Raji (cell line): ENCODE measurements around the gene MYLK4.

Source experiments
- POLR2A ChIP-seq: IDR thresholded peaks from 2 replicates; pipeline ENCODE4 v1.6.1; 2011; ENCODE audit warnings: low read depth, low read length, control low read depth; ENCODE audit not compliant: insufficient read depth

Gene MYLK4

GRCh38 chr6:2716936-2717700 is 33.6 kb downstream of the MYLK4 start:
- no peak for TF ChIP-seq POLR2A

- no peak for TF ChIP-seq POLR2A
Observed at GRCh38 chr6:2715737-2716136, 35.0 kb downstream of the MYLK4 start.

GRCh38 chr6:2714111-2714895 is 36.4 kb downstream of the MYLK4 start:
- no peak for TF ChIP-seq POLR2A

- no peak for TF ChIP-seq POLR2A
Observed at GRCh38 chr6:2713473-2714110, 37.1 kb downstream of the MYLK4 start.

DNA sequence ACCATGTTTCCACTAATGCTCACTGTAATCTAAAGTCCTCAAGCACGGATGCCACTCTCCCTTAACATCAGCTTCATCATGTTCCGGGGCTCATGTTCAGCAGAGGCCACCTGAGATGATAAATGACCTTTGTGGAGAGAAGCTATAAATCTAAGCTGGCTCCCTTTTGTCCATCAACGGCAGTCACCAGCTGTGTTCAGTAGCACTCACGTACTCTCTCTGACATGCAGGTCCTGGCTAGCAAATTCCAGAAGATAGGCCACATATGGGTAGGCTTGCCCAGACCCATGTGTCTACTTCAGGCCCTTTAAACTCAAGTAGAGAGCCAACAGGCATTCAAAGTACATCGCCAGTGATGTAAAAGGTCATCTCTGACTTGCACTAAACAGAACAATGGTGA is 38.6 kb downstream of the MYLK4 start:
- TF ChIP-seq POLR2A: no peak

DNA sequence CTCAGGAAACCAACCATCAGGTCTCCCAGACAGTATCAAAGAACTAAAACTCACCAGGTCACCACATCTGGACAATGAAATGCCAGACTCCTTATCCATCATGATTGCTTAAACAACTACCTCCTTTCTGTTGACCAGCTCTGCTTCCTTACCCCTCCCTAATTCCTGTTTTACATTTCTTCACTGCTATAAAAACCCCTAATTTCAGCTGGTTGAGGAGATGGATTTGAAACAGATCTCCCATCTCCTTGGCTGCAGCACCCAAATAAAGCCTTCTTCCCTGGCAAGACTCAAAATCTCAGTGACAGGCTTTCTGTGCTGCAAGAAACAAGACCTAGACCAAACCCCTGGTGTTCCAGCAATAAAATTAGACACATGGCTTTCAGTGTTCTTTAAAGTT is 40.3 kb downstream of the MYLK4 start:
- TF ChIP-seq POLR2A: no peak

- no peak for TF ChIP-seq POLR2A
Observed at GRCh38 chr6:2708456-2708855, 42.3 kb downstream of the MYLK4 start.

GRCh38 chr6:2706558-2706957 is 44.2 kb downstream of the MYLK4 start:
- no peak for TF ChIP-seq POLR2A

- no peak for TF ChIP-seq POLR2A
Observed at GRCh38 chr6:2705256-2705655, 45.5 kb downstream of the MYLK4 start.

- no peak for TF ChIP-seq POLR2A
Observed at GRCh38 chr6:2697291-2697690, 53.4 kb downstream of the MYLK4 start.

DNA sequence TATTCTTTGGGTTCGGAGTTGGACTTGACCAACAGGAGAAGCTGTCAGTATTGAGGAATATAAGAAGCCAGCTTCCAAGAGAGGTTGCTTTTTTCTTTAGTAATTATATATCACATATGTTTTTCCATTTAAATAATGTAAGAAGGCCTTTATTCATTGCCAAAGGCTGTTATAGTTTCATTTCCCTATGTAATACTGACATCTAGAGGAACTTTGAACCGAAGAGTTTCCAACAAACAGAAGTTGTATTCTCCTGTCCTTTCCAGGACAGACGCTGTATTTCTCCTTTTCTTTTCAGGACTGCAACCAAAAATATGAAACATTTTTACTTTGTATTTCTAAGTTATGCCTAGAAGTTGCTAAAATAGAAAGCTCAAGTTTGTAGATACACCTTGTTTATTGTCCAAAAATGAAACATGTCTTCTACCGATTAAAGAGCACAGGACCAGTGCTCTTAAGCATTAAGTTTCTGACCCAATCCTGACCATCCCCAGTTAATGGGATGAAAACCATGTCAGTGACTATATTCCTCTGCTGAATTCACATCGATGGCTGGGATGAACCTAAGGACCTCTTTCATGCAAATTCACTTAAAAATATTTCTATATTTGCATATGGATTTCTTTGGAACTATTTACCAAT is 55.1 kb downstream of the MYLK4 start:
- TF ChIP-seq POLR2A: no peak

DNA sequence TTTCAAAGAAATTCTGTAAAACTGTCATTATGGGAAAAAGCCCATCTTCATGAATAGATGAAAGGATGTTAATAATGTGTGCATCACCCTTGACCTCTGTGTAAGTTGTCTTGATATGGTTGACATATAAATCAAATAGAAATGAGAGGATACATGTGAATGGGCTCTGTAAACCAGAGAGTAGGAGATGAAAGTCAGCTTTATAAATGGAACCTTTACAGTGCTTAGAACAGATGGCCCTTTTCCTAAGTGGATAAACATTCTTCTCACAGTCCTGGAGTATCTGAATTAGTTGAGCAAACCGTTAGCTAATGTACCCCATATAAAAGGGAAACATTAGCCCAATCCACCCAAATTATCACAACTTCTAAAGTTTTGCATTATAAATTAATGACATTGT is 57.5 kb downstream of the MYLK4 start:
- no peak for TF ChIP-seq POLR2A

- no peak for TF ChIP-seq POLR2A
Observed at GRCh38 chr6:2688401-2689064, 62.2 kb downstream of the MYLK4 start.

DNA sequence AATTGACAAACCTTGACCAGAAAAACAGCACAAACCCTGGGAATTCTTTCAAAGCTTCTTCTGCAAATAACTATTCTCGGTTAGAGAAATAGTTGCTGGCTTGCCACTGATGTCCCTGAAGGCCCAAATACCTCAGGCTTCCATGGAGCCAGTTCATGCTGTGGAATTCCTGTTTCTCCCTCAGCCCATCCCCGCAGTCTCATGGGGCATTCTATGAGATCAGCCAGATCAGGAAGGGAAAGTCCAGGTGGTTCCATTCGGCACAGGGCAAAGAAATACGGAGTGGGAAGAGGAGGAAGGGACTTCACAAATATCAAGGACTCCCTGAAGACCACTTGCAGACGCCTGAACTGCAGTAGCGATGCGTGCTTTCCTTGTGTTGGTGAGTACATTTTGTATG is 63.3 kb downstream of the MYLK4 start:
- no peak for TF ChIP-seq POLR2A

DNA sequence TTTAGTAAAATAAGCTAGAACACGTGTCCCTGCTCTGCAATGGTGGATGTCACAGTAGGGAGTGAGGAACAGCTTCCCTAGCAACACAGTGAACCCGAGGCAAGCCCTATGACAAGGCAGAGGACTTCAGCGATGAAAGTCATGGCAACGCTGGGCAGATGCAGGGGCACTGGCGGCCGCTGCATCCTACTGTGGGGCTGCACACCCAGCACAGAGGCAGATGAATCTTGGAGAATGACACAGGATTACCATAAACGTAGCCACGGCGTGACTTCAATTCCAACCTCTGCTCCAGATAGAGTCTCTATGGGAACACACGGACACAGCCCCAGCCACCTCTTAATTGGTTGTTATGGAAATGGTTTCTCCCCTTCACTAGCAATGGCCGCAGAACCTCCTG is 64.2 kb downstream of the MYLK4 start:
- no peak for TF ChIP-seq POLR2A
